Measurements from ENCODE around the gene ZBED2. TPM values are rescaled to one million over a fixed set of nuclear protein-coding genes. Genes with fewer than 3 reads are reported as not detected.

ZBED2 gene
- polyA plus RNA-seq, 1 of the 3 experiments (the other 2 are of a cell fraction): 0.76 TPM

- Histone ChIP-seq H3K4me2 (no peak overlapping the region), H3F3A (replicated peaks; ENCODE audit: insufficient read depth) (no peaks in the 10 kb centered on the region), H3K79me2 (ENCODE audit: insufficient read depth) (no peaks in the 10 kb centered on the region), H3K4me1 (ENCODE audit: control insufficient read depth in 1 of 2, insufficient read depth in 2 of 2, low read depth in 1 of 2, low read length in 1 of 2) (no peaks in the 10 kb centered on the region), H4K20me1 (ENCODE audit: insufficient read depth) (no peaks in the 10 kb centered on the region), H3K9me3 (no peaks in the 10 kb centered on the region), H3K27me3 (ENCODE audit: insufficient read depth) (no peaks in the 10 kb centered on the region), H3K9me2 (no peaks in the 10 kb centered on the region), H3K36me3 (replicated peaks in 1 of 2; ENCODE audit: control insufficient read depth in 1 of 2, insufficient read depth in 2 of 2, low read length in 1 of 2) (no peaks in the 10 kb centered on the region), H3K4me3 (ENCODE audit: low read depth in 2 of 2, low read length in 1 of 2) (no peak overlapping the region), H3K27ac (ENCODE audit: low read depth in 2 of 2, low read length in 1 of 2) (no peak overlapping the region), H3K9ac (no peak overlapping the region), H2AFZ (ENCODE audit: low read depth) (no peak overlapping the region)
- WGBS (ENCODE audit: low lambda C conversion rate): 92% methylated on average over 4 of the region's 4 CpGs
- CTCF ChIA-PET: no interaction called here
- POLR2A ChIA-PET: no interaction called here
- DNase-seq: no peak
- TF ChIP-seq CTCF (IDR thresholded peaks at IDR 0.05) (no peak), USF2 (IDR thresholded peaks at IDR 0.05; ENCODE audit: borderline replicate concordance, low read depth, low read length) (no peak)
These were observed 47.5 kb downstream of the ZBED2 start for GRCh38 chr3:111547631-111548030.

DNA sequence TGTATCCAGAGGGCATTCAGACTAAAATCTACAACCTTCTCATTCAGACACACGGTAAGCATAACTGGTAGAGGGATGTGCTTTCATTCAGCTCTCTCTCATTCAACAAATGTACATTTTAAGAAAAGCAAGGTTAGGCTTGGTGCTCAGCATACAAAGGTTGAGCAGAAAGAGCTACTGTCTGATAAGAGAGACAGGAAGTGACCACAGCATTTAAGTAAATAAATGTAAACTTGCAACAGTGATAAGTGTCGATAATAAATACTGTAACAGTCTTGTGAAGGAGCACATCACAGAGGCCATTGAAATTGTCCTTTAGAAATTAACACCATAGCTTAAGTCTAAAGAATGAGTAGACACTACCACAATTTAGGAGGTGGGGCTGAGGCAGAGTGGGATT, 49.8 kb downstream of the ZBED2 start:
- H3K9ac ChIP-seq: no peak overlapping the region

More for the DNA sequence above, 49.8 kb downstream of the ZBED2 start:
- POLR2A ChIA-PET: interaction anchor here (0.6 kb wide), 1 partner anchor 249 kb away, joined by 3 read pairs; no protein-coding TSS in a partner anchor
- Histone ChIP-seq H3K9me3 (no peaks in the 10 kb centered on the region), H3F3A (replicated peaks; ENCODE audit: insufficient read depth) (no peaks in the 10 kb centered on the region), H3K4me1 (ENCODE audit: control insufficient read depth in 1 of 2, insufficient read depth in 2 of 2, low read depth in 1 of 2, low read length in 1 of 2) (no peaks in the 10 kb centered on the region), H3K27ac (ENCODE audit: low read depth in 2 of 2, low read length in 1 of 2) (no peak overlapping the region), H3K4me2 (no peak overlapping the region), H3K4me3 (ENCODE audit: low read depth in 2 of 2, low read length in 1 of 2) (no peak overlapping the region), H2AFZ (ENCODE audit: low read depth) (no peak overlapping the region), H3K9me2 (no peaks in the 10 kb centered on the region), H3K36me3 (replicated peaks in 1 of 2; ENCODE audit: control insufficient read depth in 1 of 2, insufficient read depth in 2 of 2, low read length in 1 of 2) (no peaks in the 10 kb centered on the region), H3K79me2 (ENCODE audit: insufficient read depth) (no peaks in the 10 kb centered on the region), H4K20me1 (ENCODE audit: insufficient read depth) (no peaks in the 10 kb centered on the region), H3K27me3 (ENCODE audit: insufficient read depth) (no peaks in the 10 kb centered on the region)
- CTCF ChIA-PET: no interaction called here
- TF ChIP-seq RXRA (IDR thresholded peaks at IDR 0.05; ENCODE audit: borderline replicate concordance, low read depth) (no peak), USF2 (IDR thresholded peaks at IDR 0.05; ENCODE audit: borderline replicate concordance, low read depth, low read length) (no peak), TAF1 (IDR thresholded peaks at IDR 0.05; ENCODE audit: borderline replicate concordance, low read depth, low read length) (no peak), NRF1 (IDR thresholded peaks at IDR 0.05; ENCODE audit: low read depth, low read length) (no peak), RAD21 (IDR thresholded peaks at IDR 0.05; ENCODE audit: low read length) (no peak), ELF1 (IDR thresholded peaks at IDR 0.05) (no peak), JUND (IDR thresholded peaks at IDR 0.05) (no peak), SMC3 (IDR thresholded peaks at IDR 0.05; ENCODE audit: low read depth, low read length) (no peak), RCOR1 (IDR thresholded peaks at IDR 0.05; ENCODE audit: low read length) (no peak), RFX5 (IDR thresholded peaks at IDR 0.05; ENCODE audit: low read length) (no peak), USF1 (IDR thresholded peaks at IDR 0.05; ENCODE audit: borderline replicate concordance, low read depth) (no peak), YY1 (IDR thresholded peaks at IDR 0.05; ENCODE audit: low read depth) (no peak), IRF3 (IDR thresholded peaks at IDR 0.05; ENCODE audit: low read depth, low read length) (no peak), TCF12 (IDR thresholded peaks at IDR 0.05) (no peak), POLR2AphosphoS5 (IDR thresholded peaks at IDR 0.05; ENCODE audit: low read depth, low read length) (no peak), FOXJ3 (CRISPR knock-in tag; IDR thresholded peaks at IDR 0.05) (no peak)
- TF ChIP-seq, protein P1, sequence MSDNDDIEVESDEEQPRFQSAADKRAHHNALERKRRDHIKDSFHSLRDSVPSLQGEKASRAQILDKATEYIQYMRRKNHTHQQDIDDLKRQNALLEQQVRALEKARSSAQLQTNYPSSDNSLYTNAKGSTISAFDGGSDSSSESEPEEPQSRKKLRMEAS (IDR thresholded peaks at IDR 0.05; ENCODE audit: low read depth): no peak
- TF ChIP-seq, protein P2, sequence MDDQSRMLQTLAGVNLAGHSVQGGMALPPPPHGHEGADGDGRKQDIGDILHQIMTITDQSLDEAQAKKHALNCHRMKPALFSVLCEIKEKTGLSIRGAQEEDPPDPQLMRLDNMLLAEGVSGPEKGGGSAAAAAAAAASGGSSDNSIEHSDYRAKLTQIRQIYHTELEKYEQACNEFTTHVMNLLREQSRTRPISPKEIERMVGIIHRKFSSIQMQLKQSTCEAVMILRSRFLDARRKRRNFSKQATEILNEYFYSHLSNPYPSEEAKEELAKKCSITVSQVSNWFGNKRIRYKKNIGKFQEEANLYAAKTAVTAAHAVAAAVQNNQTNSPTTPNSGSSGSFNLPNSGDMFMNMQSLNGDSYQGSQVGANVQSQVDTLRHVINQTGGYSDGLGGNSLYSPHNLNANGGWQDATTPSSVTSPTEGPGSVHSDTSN (IDR thresholded peaks at IDR 0.05): no peak
- WGBS (ENCODE audit: low lambda C conversion rate): 86% methylated on average over 2 of the region's 2 CpGs
- DNase-seq: no peak

Data from SK-N-SH (cell line).